ENCODE results near the gene MPC2. TPM values are rescaled to one million over a fixed set of nuclear protein-coding genes. Genes with fewer than 3 reads are reported as not detected.

MPC2 gene
- 10 to 100 TPM; 17.6 to 33.8 TPM for total RNA-seq

- TF ChIP-seq, protein P1, sequence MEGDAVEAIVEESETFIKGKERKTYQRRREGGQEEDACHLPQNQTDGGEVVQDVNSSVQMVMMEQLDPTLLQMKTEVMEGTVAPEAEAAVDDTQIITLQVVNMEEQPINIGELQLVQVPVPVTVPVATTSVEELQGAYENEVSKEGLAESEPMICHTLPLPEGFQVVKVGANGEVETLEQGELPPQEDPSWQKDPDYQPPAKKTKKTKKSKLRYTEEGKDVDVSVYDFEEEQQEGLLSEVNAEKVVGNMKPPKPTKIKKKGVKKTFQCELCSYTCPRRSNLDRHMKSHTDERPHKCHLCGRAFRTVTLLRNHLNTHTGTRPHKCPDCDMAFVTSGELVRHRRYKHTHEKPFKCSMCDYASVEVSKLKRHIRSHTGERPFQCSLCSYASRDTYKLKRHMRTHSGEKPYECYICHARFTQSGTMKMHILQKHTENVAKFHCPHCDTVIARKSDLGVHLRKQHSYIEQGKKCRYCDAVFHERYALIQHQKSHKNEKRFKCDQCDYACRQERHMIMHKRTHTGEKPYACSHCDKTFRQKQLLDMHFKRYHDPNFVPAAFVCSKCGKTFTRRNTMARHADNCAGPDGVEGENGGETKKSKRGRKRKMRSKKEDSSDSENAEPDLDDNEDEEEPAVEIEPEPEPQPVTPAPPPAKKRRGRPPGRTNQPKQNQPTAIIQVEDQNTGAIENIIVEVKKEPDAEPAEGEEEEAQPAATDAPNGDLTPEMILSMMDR (IDR thresholded peaks at IDR 0.05) = no peak
Observed at GRCh38 chr1:167936930-167937708, at the start of gene MPC2. MPC2 (minus strand) TSS chr1:167937072; CDS start chr1:167935841, 1,231 bp downstream.

DNA sequence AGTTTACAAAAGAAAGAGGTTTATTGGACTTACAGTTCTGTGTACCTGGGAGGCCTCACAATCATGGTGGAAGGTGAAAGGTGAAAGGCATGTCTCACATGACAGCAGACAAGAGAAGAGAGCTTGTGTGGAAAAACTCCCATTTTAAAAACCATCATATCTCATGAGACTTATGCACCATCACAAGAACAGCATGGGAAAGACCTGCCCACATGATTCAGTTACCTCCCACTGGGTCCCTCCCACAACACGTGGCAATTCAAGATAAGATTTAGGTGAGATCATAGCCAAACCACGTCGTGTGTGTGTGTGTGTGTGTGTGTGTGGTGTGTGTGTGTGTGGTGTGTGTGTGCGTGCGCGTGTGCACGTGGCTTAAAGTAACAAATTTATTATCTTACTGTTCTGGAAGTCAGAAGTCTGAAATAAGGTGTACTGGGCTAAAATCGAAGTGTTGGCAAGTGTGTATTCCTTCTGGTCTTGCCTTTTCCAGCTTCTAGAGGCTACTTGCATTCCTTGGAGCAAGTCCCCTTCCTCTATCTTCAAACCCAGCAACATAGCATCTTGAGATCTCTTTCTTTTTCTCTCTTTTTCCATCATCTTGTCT lies 48.1 kb upstream of the MPC2 start:
- no peaks in the 10 kb centered on the region for H3K36me3 ChIP-seq
- no peaks in the 10 kb centered on the region for H3K9me3 ChIP-seq
- H3K27me3 ChIP-seq (replicated peaks; ENCODE audit: insufficient read depth) = no peaks in the 10 kb centered on the region
- peaks cover 4% of the 10 kb centered on the region in 2 donors for H3K4me1 ChIP-seq (ENCODE audit: control insufficient read depth in 1 of 2, low read depth in 2 of 2)
- no peak overlapping the region for H3K27ac ChIP-seq
- DNase-seq (ENCODE audit: low spot score) (no peak), ATAC-seq (ENCODE audit: insufficient number of reproducible peaks, low FRiP score, low read depth) (no peak)
- TF ChIP-seq, protein P1 (IDR thresholded peaks at IDR 0.05) = no peak
- no peak overlapping the region for H3K4me3 ChIP-seq

More at GRCh38 chr1:167936930-167937708, at the start of gene MPC2:
- DNase-seq (ENCODE audit: low spot score) (peak; percentile 18), ATAC-seq (ENCODE audit: insufficient number of reproducible peaks, low FRiP score, low read depth) (peak; percentile 12)
- H3K27me3 ChIP-seq (replicated peaks; ENCODE audit: insufficient read depth) = no peaks in the 10 kb centered on the region
- H3K36me3 ChIP-seq = no peaks in the 10 kb centered on the region
- H3K4me3 ChIP-seq = peak within 1 kb of the TSS; percentile 87
- no peaks in the 10 kb centered on the region for H3K9me3 ChIP-seq
- peaks cover 18 to 41% of the 10 kb centered on the region in 2 donors for H3K4me1 ChIP-seq (ENCODE audit: control insufficient read depth in 1 of 2, low read depth in 2 of 2)
- peak within 1 kb of the TSS; percentile 95 to 97 for H3K27ac ChIP-seq

DNA sequence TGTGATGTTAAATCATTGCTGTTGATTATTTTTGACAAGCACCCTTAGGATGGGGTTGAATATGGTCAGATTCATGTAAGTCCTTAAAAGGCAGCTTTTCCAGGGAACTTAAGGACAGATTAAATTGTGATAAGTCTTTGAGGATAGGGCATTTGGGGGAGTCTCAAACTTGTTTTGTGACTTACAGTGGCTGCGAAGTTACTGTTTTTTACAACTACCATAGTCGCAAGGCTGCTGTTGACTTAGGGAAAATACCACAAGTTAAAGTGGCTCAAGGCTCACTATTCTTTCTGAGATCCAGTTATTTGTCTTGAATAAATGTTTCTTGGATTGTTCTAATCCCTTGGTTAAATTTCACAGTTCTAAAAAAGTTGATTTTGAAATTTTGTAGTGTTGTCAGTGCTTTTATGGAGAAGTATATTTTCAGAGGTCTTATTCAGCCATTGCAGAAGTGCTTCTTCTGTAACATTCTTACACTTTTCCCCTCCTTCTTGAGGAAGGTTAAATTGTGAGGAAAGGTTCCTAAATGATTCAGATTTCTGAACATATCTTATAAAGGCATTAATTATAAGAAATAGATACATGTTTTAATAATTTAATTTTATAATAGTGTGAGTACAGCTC lies 47.0 kb upstream of the MPC2 start:
- DNase-seq (ENCODE audit: low spot score) = no peak
- no peak overlapping the region for H3K4me3 ChIP-seq
- no peak overlapping the region for H3K27ac ChIP-seq
- TF ChIP-seq, protein P1 (IDR thresholded peaks at IDR 0.05) = no peak
- ATAC-seq (ENCODE audit: insufficient number of reproducible peaks, low FRiP score, low read depth) = no peak
- H3K27me3 ChIP-seq (replicated peaks; ENCODE audit: insufficient read depth) = no peaks in the 10 kb centered on the region
- H3K4me1 ChIP-seq (ENCODE audit: control insufficient read depth in 1 of 2, low read depth in 2 of 2) = peaks cover 4% of the 10 kb centered on the region in 2 donors
- H3K9me3 ChIP-seq = no peaks in the 10 kb centered on the region
- H3K36me3 ChIP-seq = no peaks in the 10 kb centered on the region

- H3K4me1 ChIP-seq (ENCODE audit: control insufficient read depth in 1 of 2, low read depth in 2 of 2) = peaks cover 4% of the 10 kb centered on the region in 2 donors
- no peaks in the 10 kb centered on the region for H3K36me3 ChIP-seq
- no peaks in the 10 kb centered on the region for H3K9me3 ChIP-seq
- TF ChIP-seq, protein P1 (IDR thresholded peaks at IDR 0.05) = no peak
- H3K27me3 ChIP-seq (replicated peaks; ENCODE audit: insufficient read depth) = no peaks in the 10 kb centered on the region
- ATAC-seq (ENCODE audit: insufficient number of reproducible peaks, low FRiP score, low read depth) (no peak), DNase-seq (ENCODE audit: low spot score) (no peak)
- H3K27ac ChIP-seq = no peak overlapping the region
- no peak overlapping the region for H3K4me3 ChIP-seq
Observed at GRCh38 chr1:167981933-167982332, 45.1 kb upstream of the MPC2 start.

GRCh38 chr1:167977245-167977644 lies 40.4 kb upstream of the MPC2 start:
- Histone ChIP-seq H3K4me1 (ENCODE audit: control insufficient read depth in 1 of 2, low read depth in 2 of 2) (no peaks in the 10 kb centered on the region), H3K27me3 (replicated peaks; ENCODE audit: insufficient read depth) (no peaks in the 10 kb centered on the region), H3K36me3 (peaks cover 7% of the 10 kb centered on the region), H3K27ac (no peak overlapping the region), H3K4me3 (no peak overlapping the region), H3K9me3 (no peaks in the 10 kb centered on the region)
- TF ChIP-seq, protein P1 (IDR thresholded peaks at IDR 0.05) = no peak
- DNase-seq (ENCODE audit: low spot score) (no peak), ATAC-seq (ENCODE audit: insufficient number of reproducible peaks, low FRiP score, low read depth) (no peak)

All from thoracic aorta (tissue), 2 donors.